SK-N-SH (cell line): ENCODE results near the gene DENND6B.

ENCODE experiments used
- CTCF ChIP-seq: fragments of 200-600 bp; sonication (generic); IDR thresholded peaks from 2 replicates; pipeline ENCODE4 v1.6.1; 2017; ENCODE audit warnings: antibody characterized with exemption, mild to moderate bottlenecking, moderate library complexity
- NFIC ChIP-seq: IDR thresholded peaks from 2 replicates; pipeline ENCODE4 v1.4.0; 2012; ENCODE audit warnings: borderline replicate concordance
- POLR2AphosphoS5 ChIP-seq: IDR thresholded peaks from 2 replicates; pipeline ENCODE4 v1.6.1; 2012; ENCODE audit warnings: low read depth, low read length
- TF ChIP-seq, protein P1 (sequence below): fragments of 150-350 bp; IDR thresholded peaks from 2 replicates; pipeline ENCODE4 v1.6.1; 2017; ENCODE audit warnings: antibody characterized with exemption, low read length, low read depth, borderline replicate concordance

DNA sequence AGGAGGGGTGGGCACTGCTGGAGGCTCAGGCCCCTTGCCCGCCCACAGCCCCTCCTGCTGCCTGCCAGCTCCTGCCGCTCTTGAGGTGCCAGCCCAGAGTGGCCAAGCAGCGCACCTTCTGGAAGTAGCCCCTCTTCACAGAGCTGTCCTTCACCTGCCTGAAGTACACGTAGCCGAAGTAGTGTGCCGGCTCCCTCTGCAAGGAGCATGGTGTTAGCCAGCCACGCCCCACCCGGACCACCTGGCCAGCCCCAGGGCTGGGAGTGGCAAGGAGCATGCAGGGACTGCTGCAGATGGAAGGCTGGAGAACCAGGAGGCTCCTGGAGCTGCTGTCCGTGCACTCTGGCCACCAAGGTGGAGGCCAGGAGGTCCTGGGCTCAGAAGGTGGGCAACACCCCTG lies 9.6 kb downstream of the DENND6B start:
- no peak for TF ChIP-seq POLR2AphosphoS5
- TF ChIP-seq CTCF: no peak
- TF ChIP-seq, protein P1, sequence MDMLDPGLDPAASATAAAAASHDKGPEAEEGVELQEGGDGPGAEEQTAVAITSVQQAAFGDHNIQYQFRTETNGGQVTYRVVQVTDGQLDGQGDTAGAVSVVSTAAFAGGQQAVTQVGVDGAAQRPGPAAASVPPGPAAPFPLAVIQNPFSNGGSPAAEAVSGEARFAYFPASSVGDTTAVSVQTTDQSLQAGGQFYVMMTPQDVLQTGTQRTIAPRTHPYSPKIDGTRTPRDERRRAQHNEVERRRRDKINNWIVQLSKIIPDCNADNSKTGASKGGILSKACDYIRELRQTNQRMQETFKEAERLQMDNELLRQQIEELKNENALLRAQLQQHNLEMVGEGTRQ: no peak
- TF ChIP-seq NFIC: no peak
